GM12873 (cell line): ENCODE measurements around the gene PAXIP1.

Experiments used
- CTCF ChIP-seq: IDR thresholded peaks from 2 replicates; pipeline ENCODE4 v1.5.1; 2012; ENCODE audit warnings: low read depth, mild to moderate bottlenecking, moderate library complexity, low read length, control low read depth; ENCODE audit not compliant: insufficient read depth; ENCODE audit errors: missing control alignments

Gene PAXIP1

DNA sequence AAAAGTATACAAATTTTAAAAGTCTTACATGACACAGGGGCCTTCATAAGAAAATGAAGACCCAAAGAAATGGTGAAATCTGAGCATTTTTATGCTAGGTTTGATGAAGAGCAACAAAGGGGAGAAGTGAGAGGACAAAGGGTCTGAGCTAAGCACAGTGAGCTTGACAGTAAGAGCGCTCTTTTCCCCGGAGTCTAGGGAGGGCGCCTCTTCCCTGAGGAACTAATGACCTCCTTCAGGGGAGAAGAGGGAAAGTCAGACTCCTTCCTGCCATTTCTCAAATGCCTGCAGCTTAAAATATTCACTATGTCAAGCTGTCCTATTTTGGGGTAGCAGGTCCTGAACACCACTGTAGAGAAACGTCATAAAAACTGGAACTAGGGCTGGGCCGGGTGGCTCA lies 18.1 kb upstream of the PAXIP1 start:
- TF ChIP-seq CTCF: no peak

DNA sequence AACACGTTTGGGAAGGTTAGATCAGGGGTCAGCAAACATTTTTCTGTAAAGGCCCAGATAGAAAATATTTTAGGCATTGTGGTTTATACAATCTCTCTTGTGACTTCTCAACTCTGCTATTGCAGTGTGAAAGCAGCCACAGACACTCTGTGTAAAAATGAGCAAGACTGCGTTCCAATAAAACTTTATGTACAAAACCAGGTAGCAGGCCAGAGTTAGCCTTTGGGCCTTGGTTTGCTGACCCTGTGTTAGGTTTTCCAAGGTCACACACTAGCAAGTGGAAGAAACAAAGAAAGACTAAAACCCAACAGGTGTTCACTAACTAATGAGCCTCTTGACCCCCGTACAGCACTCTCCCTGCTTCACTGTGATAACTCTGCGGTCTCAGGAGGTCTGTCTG lies 14.9 kb upstream of the PAXIP1 start:
- no peak for TF ChIP-seq CTCF

DNA sequence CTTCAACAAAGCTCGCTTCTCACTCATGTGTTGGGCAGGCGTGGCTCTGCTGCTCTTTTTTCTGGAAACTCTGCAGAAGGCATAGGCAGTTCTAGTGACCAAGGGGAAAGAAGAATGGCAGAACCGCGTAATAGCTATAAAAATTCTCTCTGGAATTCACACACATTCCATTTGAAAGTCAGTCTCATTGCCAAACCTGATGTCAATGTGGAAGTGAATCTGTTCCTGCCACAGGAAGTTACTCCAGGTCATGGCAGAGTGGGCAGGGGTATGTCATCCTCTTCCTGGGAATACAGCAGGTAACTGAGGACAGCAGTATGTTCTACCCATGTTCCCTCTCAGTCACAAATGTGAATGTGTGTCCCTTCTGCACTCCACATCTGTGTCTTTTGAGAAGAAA lies 8.2 kb upstream of the PAXIP1 start:
- TF ChIP-seq CTCF: no peak

GRCh38 chr7:155009570-155010157 lies 6.7 kb upstream of the PAXIP1 start:
- peak; percentile 65 for TF ChIP-seq CTCF

DNA sequence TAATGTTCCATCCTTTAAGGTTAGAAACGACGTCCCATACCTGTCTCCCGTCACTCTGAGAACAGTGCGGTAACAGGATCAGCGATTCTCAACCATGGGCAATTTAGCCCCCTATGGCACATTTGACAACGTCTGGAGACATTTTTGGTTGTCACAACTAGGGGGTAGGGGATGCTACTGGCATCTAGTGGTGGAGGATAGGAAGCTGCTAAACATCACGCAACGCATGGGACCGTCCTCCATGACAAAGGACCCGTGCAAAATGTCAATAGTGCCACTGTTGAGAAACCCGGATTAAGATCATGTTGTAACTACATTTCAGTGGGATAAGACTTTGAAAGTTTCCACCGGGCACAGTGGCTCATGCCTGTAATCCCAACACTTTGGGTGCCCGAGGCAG lies 5.0 kb upstream of the PAXIP1 start:
- peak; percentile 66 for TF ChIP-seq CTCF

DNA sequence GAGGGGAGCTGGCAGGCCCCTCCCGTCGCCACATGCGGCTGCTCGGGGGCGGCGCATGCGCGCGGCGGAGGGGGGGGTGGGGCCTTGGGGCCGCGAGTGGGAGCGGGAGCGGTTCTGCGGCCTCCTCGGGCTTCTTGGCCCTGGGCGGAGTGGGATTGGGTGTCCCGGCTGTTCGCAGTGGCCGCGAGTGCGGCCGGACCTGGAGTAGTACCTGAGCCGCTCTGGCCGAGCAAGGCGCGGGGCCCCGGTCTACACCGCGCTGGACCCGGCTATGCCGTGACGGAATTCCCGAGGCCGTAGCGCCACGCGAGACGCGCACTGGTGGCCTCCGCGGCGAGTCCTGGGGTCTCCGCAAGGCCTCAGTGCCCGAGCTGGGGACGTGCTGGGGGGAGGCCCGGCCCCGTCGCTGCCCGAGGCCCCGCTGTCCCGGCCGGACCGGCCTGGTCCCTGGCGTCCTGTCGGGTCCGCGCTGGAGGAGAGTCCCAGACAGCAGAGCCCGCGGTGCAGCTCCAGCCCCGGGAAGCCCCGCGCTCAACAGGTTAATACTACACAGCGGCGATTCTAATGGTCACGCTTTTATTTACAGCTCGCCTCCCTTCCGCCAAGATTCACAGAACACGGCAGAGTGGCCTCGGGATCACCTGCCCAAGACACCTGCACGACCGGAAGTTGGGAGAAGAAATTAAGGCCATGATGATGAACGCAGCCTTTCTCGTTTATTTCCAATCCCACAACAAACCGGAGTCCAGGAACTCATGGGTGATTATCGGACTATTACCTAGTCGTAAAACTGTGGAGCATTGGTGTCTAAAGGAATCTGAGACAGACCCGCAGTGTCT lies 671 bp upstream of the PAXIP1 start:
- no peak for TF ChIP-seq CTCF

DNA sequence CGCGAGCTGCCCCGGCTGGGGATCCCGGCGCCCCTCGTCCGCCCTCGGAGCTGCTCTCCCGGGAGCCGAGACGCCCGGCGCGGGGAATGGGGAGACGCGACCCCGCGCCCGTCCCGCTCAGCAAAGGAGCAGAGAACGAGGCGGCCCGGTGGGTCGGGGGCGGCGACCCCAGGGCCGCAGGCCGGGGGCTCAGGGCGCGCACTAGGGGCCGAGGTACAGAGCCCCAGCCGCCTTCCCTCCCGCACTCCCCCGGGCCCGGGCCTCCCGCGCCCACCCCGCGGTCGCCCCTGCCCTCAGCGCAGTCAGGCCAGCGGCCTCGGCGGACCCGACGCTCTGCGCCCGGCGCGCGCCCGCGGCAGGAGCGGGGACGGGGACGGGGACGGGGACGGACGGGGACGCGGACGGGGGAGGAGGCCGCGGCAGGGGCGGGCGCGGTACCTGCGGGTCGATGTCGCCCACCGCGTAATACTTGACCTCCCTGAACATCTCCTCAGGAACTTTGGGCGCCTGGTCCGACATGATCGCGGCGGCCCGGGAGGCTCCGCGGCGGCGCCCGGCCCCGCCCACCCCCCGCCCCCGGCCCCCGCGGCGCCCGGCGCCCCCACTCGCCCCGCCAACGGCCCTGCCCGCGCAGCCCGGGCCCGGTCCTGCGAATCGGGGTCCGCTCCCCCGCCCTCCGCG lies 373 bp downstream of the PAXIP1 start:
- no peak for TF ChIP-seq CTCF
